HG02759 (cell line): ENCODE results near the gene BTBD3.

Experiments
- ATAC-seq: cut with Tn5 transposase; IDR thresholded peaks from one replicate; pipeline ENCODE4 v1.9.1; 2021; ENCODE audit warnings: mild to moderate bottlenecking, moderate library complexity; ENCODE audit not compliant: unreplicated experiment

BTBD3 gene

GRCh38 chr20:11917663-11918062, at the start of gene BTBD3:
BTBD3 (plus strand) TSS chr20:11917893; CDS start chr20:11918276, 383 bp downstream.
- ATAC-seq = peak; percentile 75

GRCh38 chr20:11869641-11870040, 48.1 kb upstream of the BTBD3 start:
- no peak for ATAC-seq

GRCh38 chr20:11870411-11870810, 47.3 kb upstream of the BTBD3 start:
- no peak for ATAC-seq

GRCh38 chr20:11876555-11876954, 41.1 kb upstream of the BTBD3 start:
- ATAC-seq = no peak

- ATAC-seq = no peak
Measured at GRCh38 chr20:11880680-11881079, 37.0 kb upstream of the BTBD3 start.

GRCh38 chr20:11881449-11881848, 36.2 kb upstream of the BTBD3 start:
- ATAC-seq = no peak

- ATAC-seq = no peak
Measured at GRCh38 chr20:11882651-11883050, 35.0 kb upstream of the BTBD3 start.

- no peak for ATAC-seq
Measured at GRCh38 chr20:11888648-11889047, 29.0 kb upstream of the BTBD3 start.

GRCh38 chr20:11890331-11891076, 27.2 kb upstream of the BTBD3 start:
- peak; percentile 75 for ATAC-seq

GRCh38 chr20:11891077-11891775, 26.5 kb upstream of the BTBD3 start:
- peak; percentile 43 for ATAC-seq

GRCh38 chr20:11891776-11892545, 25.7 kb upstream of the BTBD3 start:
- peak; percentile 40 for ATAC-seq

- no peak for ATAC-seq
Measured at GRCh38 chr20:11894062-11894461, 23.6 kb upstream of the BTBD3 start.

- ATAC-seq = no peak
Measured at GRCh38 chr20:11895861-11896387, 21.8 kb upstream of the BTBD3 start.

- ATAC-seq = no peak
Measured at GRCh38 chr20:11901127-11901526, 16.6 kb upstream of the BTBD3 start.

- ATAC-seq = no peak
Measured at GRCh38 chr20:11902285-11902697, 15.4 kb upstream of the BTBD3 start.

- ATAC-seq = no peak
Measured at GRCh38 chr20:11905460-11906179, 12.1 kb upstream of the BTBD3 start.

- ATAC-seq = no peak
Measured at GRCh38 chr20:11906626-11907480, 10.8 kb upstream of the BTBD3 start.

- no peak for ATAC-seq
Measured at GRCh38 chr20:11907621-11908020, 10.1 kb upstream of the BTBD3 start.

GRCh38 chr20:11912013-11912658, 5.6 kb upstream of the BTBD3 start:
- no peak for ATAC-seq
